ENCODE data around the gene IL5RA. TPM values are rescaled to one million over a fixed set of nuclear protein-coding genes. Genes with fewer than 3 reads are reported as not detected.

Gene IL5RA
- total RNA-seq, 1 donor from 2014 or later = not detected

DNA sequence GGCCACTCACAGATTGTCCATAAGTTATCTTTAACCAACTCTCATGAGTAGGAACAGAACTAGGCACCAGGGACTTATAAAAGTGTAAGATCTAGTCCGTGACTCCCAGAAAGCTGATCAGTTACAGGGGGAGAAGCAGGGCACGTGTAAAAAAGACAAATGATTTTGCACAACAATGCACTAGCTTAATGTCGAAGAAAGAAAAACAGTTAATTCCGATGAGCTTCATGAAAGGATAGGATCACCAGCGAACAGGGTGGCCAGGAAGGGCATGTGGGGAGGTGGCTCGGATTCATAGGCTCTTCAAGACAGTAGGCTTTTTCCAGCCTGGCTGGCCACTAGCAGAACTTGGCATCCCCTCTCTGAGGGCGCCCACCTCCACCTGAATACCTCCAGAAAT lies 90.0 kb downstream of the IL5RA start:
- TF ChIP-seq, protein P1, sequence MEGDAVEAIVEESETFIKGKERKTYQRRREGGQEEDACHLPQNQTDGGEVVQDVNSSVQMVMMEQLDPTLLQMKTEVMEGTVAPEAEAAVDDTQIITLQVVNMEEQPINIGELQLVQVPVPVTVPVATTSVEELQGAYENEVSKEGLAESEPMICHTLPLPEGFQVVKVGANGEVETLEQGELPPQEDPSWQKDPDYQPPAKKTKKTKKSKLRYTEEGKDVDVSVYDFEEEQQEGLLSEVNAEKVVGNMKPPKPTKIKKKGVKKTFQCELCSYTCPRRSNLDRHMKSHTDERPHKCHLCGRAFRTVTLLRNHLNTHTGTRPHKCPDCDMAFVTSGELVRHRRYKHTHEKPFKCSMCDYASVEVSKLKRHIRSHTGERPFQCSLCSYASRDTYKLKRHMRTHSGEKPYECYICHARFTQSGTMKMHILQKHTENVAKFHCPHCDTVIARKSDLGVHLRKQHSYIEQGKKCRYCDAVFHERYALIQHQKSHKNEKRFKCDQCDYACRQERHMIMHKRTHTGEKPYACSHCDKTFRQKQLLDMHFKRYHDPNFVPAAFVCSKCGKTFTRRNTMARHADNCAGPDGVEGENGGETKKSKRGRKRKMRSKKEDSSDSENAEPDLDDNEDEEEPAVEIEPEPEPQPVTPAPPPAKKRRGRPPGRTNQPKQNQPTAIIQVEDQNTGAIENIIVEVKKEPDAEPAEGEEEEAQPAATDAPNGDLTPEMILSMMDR (conservative IDR thresholded peaks at IDR 0.05) = no peak
- Mint-ChIP-seq H3K27ac (ENCODE audit: unreplicated experiment) (no peak overlapping the region), H3K9me3 (no peaks in the 10 kb centered on the region), H3K4me1 (peaks cover 12% of the 10 kb centered on the region), H3K4me3 (no peak overlapping the region), H3K27me3 (ENCODE audit: low read depth) (peaks cover 12% of the 10 kb centered on the region), H3K36me3 (ENCODE audit: low read depth) (no peaks in the 10 kb centered on the region)
- no peak for DNase-seq (ENCODE audit: low read depth, low spot score)

Other genes starting within 250 kb of the IL5RA start
- gene TRNT1, start 16.6 kb upstream of the IL5RA start, total RNA-seq = 30.6 and 32.6 TPM in 2 replicates
- gene CRBN, start 69.3 kb upstream of the IL5RA start, total RNA-seq = 31.7 and 32.7 TPM in 2 replicates

All from neural crest cell (in vitro differentiated cells).